NCI-H2081 (cell line): ENCODE measurements around the gene FGD2.
"Not testable (repeated sequence)": the region's sequence is repeated elsewhere in the genome, so short reads cannot be mapped to it uniquely, and the experiment has no call there.

ENCODE experiments used
- DNase-seq, 2 experiments: peaks; one replicate each; lab custom pipeline; 2025; lab: John Stamatoyannopoulos, UW

Gene FGD2

DNA sequence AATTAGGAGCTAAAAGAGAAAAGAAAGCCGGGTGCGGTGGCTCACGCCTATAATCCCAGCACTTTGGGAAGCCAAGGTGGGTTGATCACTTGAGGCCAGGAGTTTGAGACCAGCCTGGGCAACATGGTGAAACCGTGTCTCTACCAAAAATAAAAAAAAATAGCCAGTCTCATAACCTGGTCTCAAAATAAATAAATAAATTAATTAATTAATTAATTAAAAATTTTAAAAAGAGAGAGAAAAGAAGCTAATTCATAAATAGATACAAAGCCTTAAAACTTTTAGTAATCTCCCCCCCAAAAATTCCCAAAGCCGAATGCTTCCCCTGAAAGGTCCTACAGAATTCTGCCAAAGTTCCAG, 53.5 kb downstream of the FGD2 start:
- DNase-seq = not testable (repeated sequence)

DNA sequence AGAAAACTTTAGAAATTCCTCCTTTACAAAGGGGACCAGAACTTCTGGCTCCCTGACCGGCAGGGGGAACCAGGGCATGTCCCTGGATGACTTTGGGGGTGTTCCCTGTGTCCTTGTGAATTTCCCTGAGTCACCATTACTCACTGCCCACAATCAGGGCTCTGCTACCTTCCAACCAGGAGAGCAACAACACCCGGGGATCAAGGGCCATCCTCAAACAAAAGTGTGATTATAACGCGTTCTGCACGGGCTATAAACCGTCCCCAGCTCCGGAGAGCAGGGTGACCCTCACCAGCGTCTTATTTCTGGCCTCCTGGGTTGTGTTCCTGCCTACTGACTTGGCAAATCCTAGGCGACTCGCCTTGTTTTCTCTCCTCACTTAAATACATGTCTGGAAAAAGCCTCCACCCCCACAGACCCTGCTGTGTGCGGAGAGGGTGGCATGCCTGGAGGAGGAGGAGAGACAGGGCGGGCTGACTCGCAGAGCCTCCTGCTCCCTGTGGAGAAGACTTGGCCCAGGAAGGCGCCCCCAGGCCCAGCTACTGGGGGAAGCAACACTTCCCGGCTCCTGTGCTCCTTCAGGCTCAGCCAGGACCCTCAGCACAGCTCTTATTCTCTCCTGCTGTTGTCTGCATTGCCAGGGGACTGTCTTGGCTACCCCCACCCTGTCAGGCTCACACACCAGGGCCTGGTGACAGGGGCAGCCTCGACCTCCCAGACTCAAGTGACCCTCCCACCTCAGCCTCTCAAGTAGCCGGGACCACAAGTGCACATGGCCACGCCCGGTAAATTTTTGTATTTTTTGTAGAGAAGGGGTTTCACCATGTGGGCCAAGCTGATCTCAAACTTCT, 54.1 kb downstream of the FGD2 start:
- DNase-seq = no peak

DNA sequence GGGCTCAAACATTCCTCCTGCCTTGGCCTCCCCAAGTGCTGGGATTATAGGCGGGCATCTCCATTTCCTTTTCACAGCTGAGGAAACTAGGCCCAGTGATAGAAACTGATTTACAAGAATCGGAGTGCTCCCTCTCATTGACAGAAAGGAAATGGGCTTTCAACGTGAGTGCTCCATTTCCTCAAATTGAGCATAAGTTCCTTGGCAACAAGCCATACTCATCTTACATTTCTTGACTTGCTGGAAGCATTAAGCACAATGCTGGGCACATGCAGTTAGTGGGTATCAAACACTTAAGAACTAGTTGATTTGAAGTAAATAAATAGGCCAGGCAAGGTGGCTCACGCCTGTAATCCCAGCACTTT, 54.7 kb downstream of the FGD2 start:
- DNase-seq = no peak

DNA sequence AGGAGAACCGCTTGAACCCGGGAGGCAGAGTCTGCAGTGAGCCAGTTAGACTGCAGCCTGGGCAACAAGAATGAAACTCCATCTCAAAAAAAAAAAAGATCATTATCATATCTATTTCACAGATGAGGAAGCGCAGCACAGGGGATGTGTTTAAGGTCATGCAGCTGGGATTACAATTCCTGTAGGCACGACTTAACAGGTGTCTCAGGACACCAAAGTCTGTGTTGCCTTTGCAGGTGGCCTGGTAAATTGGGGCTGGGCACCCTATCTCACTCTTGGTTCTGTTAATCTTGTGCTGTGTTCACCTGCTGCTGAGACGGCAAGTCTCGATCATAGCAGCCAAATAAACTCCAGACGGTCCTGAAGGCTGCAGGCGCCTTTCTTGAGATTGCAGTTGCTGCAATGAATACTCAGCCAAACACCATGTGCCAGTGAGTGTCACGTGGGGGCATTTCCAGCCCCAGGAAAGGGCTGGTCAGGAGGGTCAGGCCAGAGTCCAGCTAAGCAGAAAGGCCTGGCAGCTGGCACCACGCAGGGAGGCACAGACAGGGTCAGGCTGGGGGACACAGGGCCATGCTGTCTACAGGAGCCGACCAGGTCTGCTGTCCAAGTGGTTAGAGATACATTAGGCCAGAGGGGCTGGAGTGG, 55.8 kb downstream of the FGD2 start:
- no peak for DNase-seq

DNA sequence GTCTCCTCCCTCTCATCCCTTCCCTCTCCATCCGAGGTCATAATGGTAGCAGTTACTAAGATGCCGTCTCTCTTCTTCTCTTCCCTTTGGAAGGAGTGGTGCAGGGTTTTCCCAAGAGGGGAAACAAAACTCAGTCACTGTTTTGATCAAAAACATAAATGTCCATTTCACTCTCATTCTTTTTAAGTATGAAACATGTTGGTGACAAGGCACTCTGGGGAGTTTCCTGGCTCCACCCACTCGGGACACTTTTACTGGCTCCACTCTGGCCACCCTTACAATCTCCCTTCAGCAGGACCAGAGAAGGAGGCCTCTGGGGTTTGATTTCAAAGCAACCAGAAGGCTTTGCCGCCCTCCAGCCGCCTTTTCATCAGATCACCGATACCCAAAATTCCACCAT, 57.0 kb downstream of the FGD2 start:
- no peak for DNase-seq

DNA sequence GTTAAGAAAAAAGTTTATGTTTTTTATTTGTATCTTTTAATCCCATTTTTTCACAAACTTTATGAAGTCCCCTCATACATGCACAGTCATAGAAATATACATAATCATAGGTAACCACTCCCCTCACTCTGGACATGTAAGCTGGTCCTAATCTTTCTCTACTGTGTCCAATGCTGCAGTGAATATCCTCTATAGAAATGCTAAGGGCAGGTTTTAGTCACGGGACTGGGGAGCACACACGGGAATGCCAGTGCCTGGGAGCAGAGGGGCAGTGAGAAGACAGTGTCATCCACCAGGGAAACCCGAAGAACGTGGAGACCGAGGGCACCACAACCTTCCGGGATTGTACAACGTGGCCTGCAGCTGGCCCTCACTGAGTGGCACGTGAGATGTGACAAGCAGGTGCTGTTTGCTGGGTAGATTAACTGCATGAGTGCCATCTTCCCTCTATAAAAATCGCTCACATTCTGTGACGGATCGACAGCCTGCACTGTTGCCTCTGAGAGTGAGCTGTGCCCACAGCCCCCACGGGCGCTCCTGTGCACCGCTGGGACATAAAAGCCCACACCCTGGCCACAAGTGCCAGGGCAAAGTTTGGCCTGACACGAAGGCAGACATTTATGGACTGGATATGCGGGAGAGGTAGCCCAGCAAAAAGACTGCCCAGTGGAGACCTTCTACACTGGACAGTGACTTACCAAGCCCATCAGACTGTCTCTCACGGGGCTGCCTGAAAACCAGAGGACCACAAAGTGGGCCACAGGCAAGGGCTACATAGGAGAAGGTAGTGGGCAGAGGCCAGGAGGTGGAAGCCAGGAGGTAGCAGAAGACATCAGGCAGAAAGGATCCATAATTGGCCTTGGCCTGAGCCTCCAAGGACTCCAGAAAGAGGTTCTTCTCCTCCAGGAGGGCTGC, 63.2 kb downstream of the FGD2 start:
- DNase-seq = no peak

DNA sequence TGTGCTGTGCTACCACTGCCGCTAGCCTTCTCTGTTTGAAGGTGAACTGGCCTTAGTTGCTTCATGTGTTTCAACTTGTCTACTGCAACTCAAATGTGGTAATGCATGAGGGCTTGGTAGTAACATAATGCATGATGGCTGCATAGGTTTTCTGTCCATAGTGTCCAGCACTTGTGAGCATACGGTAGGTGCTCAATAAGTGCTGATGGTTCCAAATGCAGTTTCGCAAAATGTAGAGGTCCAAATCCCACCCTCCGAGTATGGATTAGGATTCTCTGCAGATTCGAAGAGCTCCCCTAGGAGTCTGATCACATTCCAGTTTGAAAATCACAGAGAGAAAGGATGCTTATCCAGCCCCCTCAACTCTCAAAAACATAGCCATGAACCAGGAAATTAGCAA, 64.2 kb downstream of the FGD2 start:
- DNase-seq = no peak

DNA sequence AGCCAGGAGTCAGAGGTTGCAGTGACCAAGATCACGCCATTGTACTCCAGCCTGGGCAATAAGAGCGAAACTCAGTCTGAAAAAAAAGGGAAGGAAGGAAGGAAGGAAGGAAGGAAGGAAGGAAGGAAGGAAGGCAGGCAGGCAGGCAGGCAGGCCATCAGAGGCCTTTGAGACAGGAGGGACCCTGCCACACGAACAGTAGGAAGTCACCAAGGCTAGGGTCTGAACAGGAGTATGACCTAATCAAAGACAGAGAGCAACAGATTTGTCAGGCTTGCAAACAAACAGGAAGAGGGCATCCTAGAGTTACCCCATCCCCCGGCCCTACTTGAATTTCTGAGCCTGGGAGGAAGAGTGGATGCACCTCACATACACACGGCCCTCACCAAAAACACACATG, 67.1 kb downstream of the FGD2 start:
- no peak for DNase-seq

DNA sequence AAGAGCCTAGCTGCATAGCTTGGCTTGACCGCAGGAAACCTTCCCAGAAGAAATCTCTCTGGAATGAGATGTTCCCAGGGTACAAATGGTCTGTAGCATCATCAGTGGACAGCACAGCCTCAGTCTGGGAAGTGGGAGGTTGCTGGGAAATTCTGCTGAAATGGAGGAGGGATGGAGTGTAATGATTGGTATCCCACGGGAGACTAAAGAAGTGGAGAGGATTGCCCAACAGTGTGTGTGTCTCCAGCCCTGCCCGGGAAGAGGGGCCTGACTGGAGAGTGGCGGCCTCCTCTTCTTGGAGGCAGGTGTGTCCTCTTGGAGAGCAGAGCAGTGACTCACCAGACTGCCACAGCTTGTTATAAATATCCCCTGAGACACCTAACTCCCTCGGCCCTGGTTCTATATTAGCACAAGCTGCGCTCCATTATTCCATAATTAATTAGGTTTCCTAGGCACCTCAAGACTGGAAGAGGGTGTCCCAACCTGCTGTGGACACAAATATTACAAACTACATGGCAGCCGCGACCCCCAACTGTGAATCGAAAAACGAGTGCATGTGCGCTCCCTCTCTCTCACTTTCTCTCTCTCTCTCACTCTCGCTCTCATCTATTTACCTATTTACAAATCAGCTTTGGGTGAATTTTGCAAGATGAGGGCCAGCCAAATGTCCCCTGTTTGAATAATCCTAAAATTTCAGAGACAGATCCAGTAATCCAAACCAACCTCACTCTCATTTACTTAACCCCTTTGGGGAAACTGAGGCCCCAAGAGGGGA, 68.8 kb downstream of the FGD2 start:
- DNase-seq = no peak

DNA sequence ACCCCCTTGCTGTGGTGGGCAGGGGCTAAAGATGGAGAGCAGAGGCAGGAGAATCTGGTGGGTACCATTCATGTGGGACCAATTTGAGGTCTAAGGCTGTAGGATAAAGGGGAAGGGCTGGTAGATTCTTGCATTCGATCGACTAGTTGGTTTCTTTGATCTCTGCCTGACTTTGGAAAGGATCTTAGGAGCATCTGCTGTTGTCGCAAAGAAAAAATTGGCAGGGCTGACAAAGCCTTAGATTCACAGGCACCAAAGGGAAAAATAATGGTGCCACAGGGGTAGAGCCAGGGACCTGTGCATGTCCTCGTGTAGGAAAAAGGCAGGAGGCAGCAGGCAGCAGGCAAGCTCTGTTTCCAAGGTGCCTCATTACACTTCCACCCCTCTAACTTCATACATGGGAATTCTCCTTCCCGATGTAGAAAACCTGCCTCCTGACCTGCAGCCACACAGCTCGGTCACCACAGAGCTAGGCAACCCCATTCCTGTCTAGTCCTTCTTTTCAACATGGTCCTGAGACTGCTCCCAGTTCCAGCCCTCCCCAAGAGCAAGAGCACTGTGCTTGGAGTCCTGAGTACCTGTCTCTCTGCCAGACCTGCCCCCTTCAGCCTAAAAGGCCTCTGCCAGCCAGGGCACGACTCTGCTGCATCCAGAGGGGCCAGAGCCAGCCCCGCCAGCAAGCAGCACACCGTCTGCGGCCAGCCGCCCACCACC, 71.9 kb downstream of the FGD2 start:
- DNase-seq = no peak

DNA sequence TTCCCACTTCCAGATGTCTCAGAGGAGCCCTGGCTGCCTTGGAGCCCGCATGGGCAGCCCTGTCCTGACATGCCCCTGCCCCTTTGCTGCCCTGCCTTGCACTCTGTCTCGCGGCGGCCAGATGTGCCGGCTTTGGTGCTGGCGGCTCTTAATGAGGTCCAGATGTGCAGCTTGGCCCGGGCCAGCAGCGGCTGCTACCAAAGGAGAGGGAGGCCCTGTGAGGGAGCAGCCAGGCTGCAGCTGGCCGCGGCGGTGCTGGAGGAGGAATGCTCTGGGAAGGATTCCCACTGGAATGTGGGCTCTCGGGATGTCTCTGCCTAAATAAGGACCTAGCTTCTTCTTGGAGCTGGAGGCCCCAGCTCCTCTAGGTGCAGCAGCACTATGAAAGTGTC, 72.4 kb downstream of the FGD2 start:
- no peak for DNase-seq
